Activated CD8-positive, alpha-beta memory T cell treated with anti-CD3 and anti-CD28 coated beads for 36 hours (primary cell): Measurements from ENCODE around the gene FBXO31. TPM values are rescaled to one million over a fixed set of nuclear protein-coding genes. Genes with fewer than 3 reads are reported as not detected.

Experiments
- CTCF ChIA-PET: fragments of 350-600 bp; sonication (Branson Sonifier 250); formaldehyde crosslinking; loops from one replicate; lab custom pipeline; 2021; ENCODE audit warnings: antibody characterized with exemption; lab: Charles Lee
- POLR2A ChIA-PET: fragments of 350-600 bp; sonication (Branson Sonifier 250); formaldehyde crosslinking; loops from one replicate; lab custom pipeline; 2021; ENCODE audit warnings: antibody characterized with exemption; lab: Charles Lee
- total RNA-seq, 2 experiments: library from RNA; stranded (reverse); gene quantifications; one replicate each; pipeline ENCODE4 v1.2.3, GENCODE V29; 2021

The FBXO31 gene
- total RNA-seq, 2 experiments from 2014 or later = 38.5 to 40.3 TPM

GRCh38 chr16:87279094-87279658 lies 104.4 kb downstream of the FBXO31 start:
- ChIA-PET CTCF (no interaction called here), POLR2A (no interaction called here)

GRCh38 chr16:87278191-87279093 lies 105.1 kb downstream of the FBXO31 start:
- CTCF ChIA-PET = interaction anchor here (0.5 to 1.0 kb wide), 3 partner anchors 18 to 714 kb away, joined by 3 read pairs; no protein-coding TSS in a partner anchor
- POLR2A ChIA-PET = no interaction called here

Other genes starting within 250 kb of the FBXO31 start
- 10 to 100 TPM; 10.3 to 11.1 TPM for gene C16orf95, start 66.4 kb downstream of the FBXO31 start, total RNA-seq
- 10 to 100 TPM; 49.9 to 50.3 TPM for gene MAP1LC3B, start 8.6 kb upstream of the FBXO31 start, total RNA-seq
- 1 to 10 TPM; 4.7 to 5.2 TPM for gene ZCCHC14, start 109.2 kb upstream of the FBXO31 start, total RNA-seq
- not detected for gene JPH3, start 218.7 kb upstream of the FBXO31 start, total RNA-seq